Astrocyte of the cerebellum (primary cell): ENCODE data around the gene TIMELESS.

Experiments
- DNase-seq: peaks from one replicate; pipeline ENCODE4 v3.0.0-alpha.2; 2011; ENCODE audit warnings: low read depth
- H3K4me3 ChIP-seq: 2 replicates; pipeline ENCODE4 v1.5.1; 2011; ENCODE audit warnings: mild to moderate bottlenecking, low read depth, low read length, moderate library complexity
- CTCF ChIP-seq: IDR thresholded peaks from 2 replicates; pipeline ENCODE4 v1.5.1; 2012; ENCODE audit warnings: low read length, low read depth, moderate library complexity, mild to moderate bottlenecking; ENCODE audit errors: missing control alignments
- in situ Hi-C: cut with HindIII; loops from 2 replicates; pipeline ENCODE4 v1.10.0; 2017; ENCODE audit warnings: low sequenced_read_pairs

Gene TIMELESS

GRCh38 chr12:56488041-56488955 lies 39.1 kb upstream of the TIMELESS start, which contains the start of gene GLS2:
GLS2 (minus strand) TSS chr12:56488161; CDS start chr12:56488118, 43 bp downstream.
- no peak for TF ChIP-seq CTCF
- peak within 1 kb of the TSS; percentile 46 for H3K4me3 ChIP-seq
- in situ Hi-C loops: no loop called here
- DNase-seq: peak; percentile 38

- H3K4me3 ChIP-seq: peak overlapping the region; percentile 46
- DNase-seq: no peak
- no peak for TF ChIP-seq CTCF
- in situ Hi-C loops: no loop called here
Observed at GRCh38 chr12:56487448-56488040, 38.3 kb upstream of the TIMELESS start.

- no peak for DNase-seq
- no peak overlapping the region for H3K4me3 ChIP-seq
- TF ChIP-seq CTCF: no peak
- in situ Hi-C loops: no loop called here
Observed at GRCh38 chr12:56486694-56487093, 37.5 kb upstream of the TIMELESS start.

GRCh38 chr12:56484566-56484965 lies 35.3 kb upstream of the TIMELESS start:
- no peak for DNase-seq
- in situ Hi-C loops: no loop called here
- no peak overlapping the region for H3K4me3 ChIP-seq
- TF ChIP-seq CTCF: no peak

- no peak for DNase-seq
- in situ Hi-C loops: no loop called here
- no peak for TF ChIP-seq CTCF
- no peak overlapping the region for H3K4me3 ChIP-seq
Observed at GRCh38 chr12:56479625-56480024, 30.4 kb upstream of the TIMELESS start.

GRCh38 chr12:56477521-56478225 lies 28.4 kb upstream of the TIMELESS start:
- no peak overlapping the region for H3K4me3 ChIP-seq
- DNase-seq: no peak
- in situ Hi-C loops: no loop called here
- TF ChIP-seq CTCF: no peak
